HCT116 (cell line): ENCODE data around the gene KIAA0825. TPM values are rescaled to one million over a fixed set of nuclear protein-coding genes. Genes with fewer than 3 reads are reported as not detected.

Experiments
- ATAC-seq: fragments of 200-7000 bp; cut with Tn5 transposase; 2 replicates; pipeline ENCODE4 v1.9.1; 2020; ENCODE audit warnings: mild to moderate bottlenecking, moderate library complexity
- BruUV-seq: library from RNA; stranded (reverse); fragments of 400-500 nt; replicated peaks from 2 replicates; lab custom pipeline; 2021; lab: Mats Ljungman, UMichigan
- CTCF ChIA-PET: fragments of 300-600 bp; sonication (Branson Sonifier 250); formaldehyde crosslinking; loops from one replicate; lab custom pipeline; 2021; ENCODE audit warnings: antibody characterized with exemption; lab: Charles Lee
- POLR2A ChIA-PET: fragments of 300-600, 350-600 bp; sonication (Branson Sonifier 250); formaldehyde crosslinking; loops from one replicate; lab custom pipeline; 2021; ENCODE audit warnings: antibody characterized with exemption; lab: Charles Lee
- RAD21 ChIA-PET, 2 experiments: fragments of 300-600 bp; sonication (Branson Sonifier 250); formaldehyde crosslinking; loops; one replicate each; lab custom pipeline; 2023; ENCODE audit warnings: low total read pairs in 2 of 2; ENCODE audit not compliant: uncharacterized antibody in 2 of 2, unreplicated experiment in 2 of 2, low non-redundant PET in 1 of 2; lab: Charles Lee
- DNase-seq: peaks from one replicate; pipeline ENCODE4 v3.0.0-alpha.2; 2010; ENCODE audit warnings: low read depth, low spot score
- H2AFZ ChIP-seq: fragments of 200-600 bp; shearing (Covaris generic), sonication (generic); 2 replicates; pipeline ENCODE4 v1.6.1; 2017; ENCODE audit warnings: low read depth, mixed run types, mixed read lengths, antibody characterized with exemption, low read length; ENCODE audit not compliant: poor library complexity, severe bottlenecking
- H3K27ac ChIP-seq: 2 replicates; pipeline ENCODE4 v1.5.1; 2012; ENCODE audit warnings: low read depth, low read length
- H3K27me3 ChIP-seq: fragments of 200-600 bp; sonication (generic); 2 replicates; pipeline ENCODE4 v1.6.1; 2016; ENCODE audit warnings: mixed run types, low read length, mixed read lengths; ENCODE audit not compliant: insufficient read depth
- H3K36me3 ChIP-seq, 2 experiments: fragments of 200-500 bp in 1 of 2; fragments of 200-600 bp in 1 of 2; sonication (Bioruptor generic) in 1 of 2; sonication (generic) in 1 of 2; 2 replicates each; pipeline versions ENCODE4 v1.5.1 to v1.6.1; 2014 to 2016; ENCODE audit warnings: low read length in 2 of 2, inconsistent platforms in 1 of 2, mixed read lengths in 1 of 2, mixed run types in 1 of 2; ENCODE audit not compliant: insufficient read depth in 2 of 2, control insufficient read depth in 1 of 2
- H3K4me1 ChIP-seq, 2 experiments: fragments of 200-600 bp in 1 of 2; sonication (generic) in 1 of 2; 2 replicates each; pipeline versions ENCODE4 v1.5.1 to v1.6.1; 2012 to 2017; ENCODE audit warnings: low read length in 2 of 2, inconsistent platforms in 1 of 2, mild to moderate bottlenecking in 1 of 2, mixed read lengths in 1 of 2, mixed run types in 1 of 2, moderate library complexity in 1 of 2; ENCODE audit not compliant: insufficient read depth in 2 of 2, control insufficient read depth in 1 of 2
- H3K4me2 ChIP-seq: fragments of 200-600 bp; sonication (generic); 2 replicates; pipeline ENCODE4 v1.6.1; 2017; ENCODE audit warnings: mixed run types, low read length, mixed read lengths
- H3K4me3 ChIP-seq, 2 experiments: fragments of 200-600 bp in 1 of 2; sonication (generic) in 1 of 2; replicated peaks in 1 of 2; 2 replicates each; pipeline ENCODE4 v1.5.1; 2011 to 2016; ENCODE audit warnings: low read length in 2 of 2, control low read depth in 1 of 2, low read depth in 1 of 2, mild to moderate bottlenecking in 1 of 2, mixed read lengths in 1 of 2, mixed run types in 1 of 2
- H3K79me2 ChIP-seq: fragments of 200-600 bp; sonication (generic); 2 replicates; pipeline ENCODE4 v1.6.1; 2017; ENCODE audit warnings: mild to moderate bottlenecking, mixed run types, low read length, moderate library complexity, mixed read lengths; ENCODE audit not compliant: insufficient read depth
- H3K9ac ChIP-seq: fragments of 200-600 bp; sonication (generic); 2 replicates; pipeline ENCODE4 v1.6.1; 2016; ENCODE audit warnings: low read length, mixed read lengths
- H3K9me2 ChIP-seq: fragments of 200-600 bp; sonication (generic), shearing (Covaris generic); 2 replicates; pipeline ENCODE4 v1.6.1; 2017; ENCODE audit warnings: mixed run types, mild to moderate bottlenecking, moderate library complexity; ENCODE audit not compliant: insufficient read depth
- H3K9me3 ChIP-seq, 2 experiments: fragments of 200-500 bp in 1 of 2; fragments of 200-600 bp in 1 of 2; sonication (Bioruptor generic) in 1 of 2; sonication (generic) in 1 of 2; 2 replicates each; pipeline ENCODE4 v1.6.1; 2014 to 2017; ENCODE audit warnings: low read length in 2 of 2, mixed read lengths in 2 of 2, inconsistent platforms in 1 of 2, low read depth in 1 of 2, mild to moderate bottlenecking in 1 of 2, mixed run types in 1 of 2, moderate library complexity in 1 of 2; ENCODE audit not compliant: control insufficient read depth in 1 of 2, insufficient read depth in 1 of 2
- H4K20me1 ChIP-seq: fragments of 200-600 bp; sonication (generic), shearing (Covaris generic); 2 replicates; pipeline ENCODE4 v1.6.1; 2017; ENCODE audit warnings: mixed run types, mild to moderate bottlenecking, moderate library complexity; ENCODE audit not compliant: insufficient read depth
- CEBPB ChIP-seq: IDR thresholded peaks from 2 replicates; pipeline ENCODE4 v1.6.1; 2012; ENCODE audit warnings: low read depth
- CTCF ChIP-seq, 3 experiments: fragments of 200-600 bp in 1 of 3; sonication (generic) in 1 of 3; IDR thresholded peaks in 2 of 3; conservative IDR thresholded peaks in 1 of 3; 2 replicates each; pipeline ENCODE4 v1.5.1; 2012 to 2017; ENCODE audit warnings: low read depth in 2 of 3, low read length in 2 of 3, antibody characterized with exemption in 1 of 3, borderline replicate concordance in 1 of 3, control low read depth in 1 of 3, mild to moderate bottlenecking in 1 of 3, mixed read lengths in 1 of 3, mixed run types in 1 of 3, moderate library complexity in 1 of 3; ENCODE audit not compliant: insufficient read depth in 1 of 3
- EZH2phosphoT487 ChIP-seq: fragments of 200-600 bp; IDR thresholded peaks from 2 replicates; pipeline ENCODE4 v1.6.1; 2018; ENCODE audit warnings: antibody characterized with exemption, borderline replicate concordance
- FOSL1 ChIP-seq: IDR thresholded peaks from 2 replicates; pipeline ENCODE4 v1.6.1; 2012; ENCODE audit warnings: low read depth
- MAX ChIP-seq: IDR thresholded peaks from 2 replicates; pipeline ENCODE4 v1.6.1; 2012
- REST ChIP-seq: IDR thresholded peaks from 2 replicates; pipeline ENCODE4 v1.6.1; 2012; ENCODE audit warnings: low read depth
- SIN3A ChIP-seq: IDR thresholded peaks from 2 replicates; pipeline ENCODE4 v1.6.1; 2012; ENCODE audit warnings: low read depth
- TCF7L2 ChIP-seq: IDR thresholded peaks from 2 replicates; pipeline ENCODE4 v1.7.0; 2011; ENCODE audit warnings: borderline replicate concordance, inconsistent platforms; ENCODE audit not compliant: insufficient read depth, insufficient read length; ENCODE audit errors: extremely low read depth
- YY1 ChIP-seq: IDR thresholded peaks from 2 replicates; pipeline ENCODE4 v1.6.1; 2011; ENCODE audit warnings: low read length, low read depth, moderate library complexity, mild to moderate bottlenecking; ENCODE audit not compliant: insufficient replicate concordance; ENCODE audit errors: extremely low read depth
- ZFX ChIP-seq: fragments of 450-650 bp; IDR thresholded peaks from 2 replicates; pipeline ENCODE4 v1.6.1; 2017
- intact Hi-C: fragments of 100-400 bp; cut with micrococcal nuclease; formaldehyde crosslinking; loops from 2 replicates; pipeline ENCODE4 v1.10.0; 2022
- total RNA-seq: library from RNA; stranded (reverse); gene quantifications from one replicate; pipeline ENCODE4 v1.2.1, GENCODE V29; 2021; ENCODE audit not compliant: unreplicated experiment

KIAA0825 gene
- total RNA-seq, 1 experiment from 2014 or later: 1.4 TPM

GRCh38 chr5:94402096-94402495, 216.3 kb downstream of the KIAA0825 start:
- H3K9me2 ChIP-seq: no peaks in the 10 kb centered on the region
- H3K27me3 ChIP-seq: no peaks in the 10 kb centered on the region
- DNase-seq: no peak
- H3K36me3 ChIP-seq: no peaks in the 10 kb centered on the region
- no peak overlapping the region for H3K4me2 ChIP-seq
- H4K20me1 ChIP-seq: no peaks in the 10 kb centered on the region
- ATAC-seq: no peak
- H3K4me1 ChIP-seq: no peaks in the 10 kb centered on the region
- TF ChIP-seq CTCF (IDR thresholded peaks at IDR 0.05 in 2 of 3, conservative IDR thresholded peaks at IDR 0.05 in 1 of 3; ENCODE audit: borderline replicate concordance in 1 of 3, insufficient read depth in 1 of 3, low read depth in 2 of 3, low read length in 2 of 3): no peak
- no peak for TF ChIP-seq EZH2phosphoT487
- TF ChIP-seq FOSL1: no peak
- no peak for TF ChIP-seq YY1
- TF ChIP-seq CEBPB: no peak
- no peak for TF ChIP-seq REST
- no peak for TF ChIP-seq TCF7L2
- TF ChIP-seq ZFX: no peak
- TF ChIP-seq MAX: no peak
- TF ChIP-seq SIN3A: no peak
- H2AFZ ChIP-seq: no peak overlapping the region
- ChIA-PET POLR2A (no interaction called here), CTCF (no interaction called here), RAD21 (no interaction called here)
- H3K4me3 ChIP-seq: no peak overlapping the region
- intact Hi-C loops: no loop called here
- no peak overlapping the region for H3K9ac ChIP-seq
- H3K79me2 ChIP-seq: no peaks in the 10 kb centered on the region
- H3K27ac ChIP-seq: no peak overlapping the region
- H3K9me3 ChIP-seq: no peaks in the 10 kb centered on the region
- BruUV-seq: no TSS peak
